ENCODE data around the gene SNX9. TPM values are rescaled to one million over a fixed set of nuclear protein-coding genes. Genes with fewer than 3 reads are reported as not detected.
A peak's percentile ranks its signal among the peaks of the same experiment; 100 is the strongest.
"Not testable (repeated sequence)": the region's sequence is repeated elsewhere in the genome, so short reads cannot be mapped to it uniquely, and the experiment has no call there.

Gene SNX9
- total RNA-seq, 2 experiments from 2014 or later, result 14.9 to 39.4 TPM

GRCh38 chr6:157830354-157831017 is 7.4 kb downstream of the SNX9 start:
- Mint-ChIP-seq H3K4me1 (peaks cover 40% of the 10 kb centered on the region), H3K36me3 (peaks cover 40% of the 10 kb centered on the region), H3K4me3 (no peak overlapping the region), H3K9me3 (ENCODE audit: low read depth) (peaks cover 4% of the 10 kb centered on the region), H3K27ac (no peak overlapping the region), H3K27me3 (no peaks in the 10 kb centered on the region)
- DNase-seq (no peak), ATAC-seq (peak; percentile 65)
- CTCF ChIA-PET, result interaction anchor here (1.6 kb wide), 1 partner anchor 42 kb away, joined by 3 read pairs; no protein-coding TSS in a partner anchor

- Mint-ChIP-seq H3K36me3 (peaks cover 40% of the 10 kb centered on the region), H3K4me1 (peaks cover 37% of the 10 kb centered on the region), H3K4me3 (no peak overlapping the region), H3K9me3 (ENCODE audit: low read depth) (peaks cover 4% of the 10 kb centered on the region), H3K27ac (no peak overlapping the region), H3K27me3 (no peaks in the 10 kb centered on the region)
- CTCF ChIA-PET, result interaction anchor here (1.6 kb wide), 1 partner anchor 42 kb away, joined by 3 read pairs; no protein-coding TSS in a partner anchor
- ATAC-seq (no peak), DNase-seq (no peak)
Measured at GRCh38 chr6:157831018-157831369, 7.9 kb downstream of the SNX9 start.

GRCh38 chr6:157831424-157832249 is 8.6 kb downstream of the SNX9 start:
- no peak for ATAC-seq
- Mint-ChIP-seq H3K4me3 (no peak overlapping the region), H3K27me3 (no peaks in the 10 kb centered on the region), H3K9me3 (ENCODE audit: low read depth) (peaks cover 4% of the 10 kb centered on the region), H3K36me3 (peaks cover 44% of the 10 kb centered on the region), H3K27ac (no peak overlapping the region), H3K4me1 (peaks cover 39% of the 10 kb centered on the region)
- no peak for DNase-seq
- CTCF ChIA-PET, result interaction anchor here (1.6 to 2.4 kb wide), 2 partner anchors 41 to 42 kb away, joined by 3 to 6 read pairs; no protein-coding TSS in a partner anchor

DNA sequence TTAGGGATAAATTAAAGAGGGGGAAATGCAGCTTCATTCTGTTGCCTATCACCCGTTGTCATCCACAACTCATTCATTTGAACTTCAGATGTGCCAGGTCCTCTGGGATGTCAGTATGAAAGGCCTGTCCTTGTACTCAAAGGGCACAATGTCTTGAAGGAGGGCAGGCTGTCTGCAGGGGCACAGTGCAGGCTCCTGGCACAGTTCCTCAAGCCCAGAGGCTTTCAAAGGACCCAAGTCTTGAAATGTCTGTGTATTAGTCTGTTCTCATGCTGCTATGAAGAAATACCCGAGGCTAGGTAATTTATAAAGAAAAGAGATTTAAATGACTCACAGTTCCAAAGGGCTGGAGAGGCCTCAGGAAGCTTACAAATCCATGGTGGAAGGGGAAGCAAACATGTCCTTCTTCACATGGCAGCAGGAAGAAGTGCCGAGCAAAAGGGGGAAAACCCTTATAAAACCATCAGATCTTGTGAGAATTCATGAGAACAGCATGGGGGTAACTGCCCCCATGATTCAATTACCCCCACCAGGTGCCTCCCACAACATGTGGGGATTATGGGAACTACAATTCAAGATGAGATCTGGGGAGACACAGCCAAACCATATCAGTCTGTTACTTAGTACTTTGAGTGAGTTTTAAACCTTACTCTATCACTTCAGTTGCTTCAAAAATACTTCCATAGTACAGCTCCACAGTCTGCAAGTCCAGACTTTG is 9.4 kb downstream of the SNX9 start:
- H3K27me3 Mint-ChIP-seq, result no peaks in the 10 kb centered on the region
- no peak overlapping the region for H3K4me3 Mint-ChIP-seq
- H3K4me1 Mint-ChIP-seq, result peaks cover 41% of the 10 kb centered on the region
- CTCF ChIA-PET, result interaction anchor here (2.4 kb wide), 1 partner anchor 41 kb away, joined by 6 read pairs; no protein-coding TSS in a partner anchor
- DNase-seq (no peak), ATAC-seq (no peak)
- H3K27ac Mint-ChIP-seq, result no peak overlapping the region
- peaks cover 4% of the 10 kb centered on the region for H3K9me3 Mint-ChIP-seq (ENCODE audit: low read depth)
- peaks cover 47% of the 10 kb centered on the region for H3K36me3 Mint-ChIP-seq

GRCh38 chr6:157834549-157834948 is 11.5 kb downstream of the SNX9 start:
- no peak for DNase-seq
- no peak overlapping the region for H3K27ac Mint-ChIP-seq
- H3K4me3 Mint-ChIP-seq, result no peak overlapping the region
- CTCF ChIA-PET, result interaction anchor here (1.4 kb wide), 1 partner anchor 34 kb away, joined by 3 read pairs; no protein-coding TSS in a partner anchor
- H3K9me3 Mint-ChIP-seq (ENCODE audit: low read depth), result peaks cover 4% of the 10 kb centered on the region
- no peak for ATAC-seq
- no peaks in the 10 kb centered on the region for H3K27me3 Mint-ChIP-seq
- H3K4me1 Mint-ChIP-seq, result peaks cover 38% of the 10 kb centered on the region
- H3K36me3 Mint-ChIP-seq, result peaks cover 43% of the 10 kb centered on the region

DNA sequence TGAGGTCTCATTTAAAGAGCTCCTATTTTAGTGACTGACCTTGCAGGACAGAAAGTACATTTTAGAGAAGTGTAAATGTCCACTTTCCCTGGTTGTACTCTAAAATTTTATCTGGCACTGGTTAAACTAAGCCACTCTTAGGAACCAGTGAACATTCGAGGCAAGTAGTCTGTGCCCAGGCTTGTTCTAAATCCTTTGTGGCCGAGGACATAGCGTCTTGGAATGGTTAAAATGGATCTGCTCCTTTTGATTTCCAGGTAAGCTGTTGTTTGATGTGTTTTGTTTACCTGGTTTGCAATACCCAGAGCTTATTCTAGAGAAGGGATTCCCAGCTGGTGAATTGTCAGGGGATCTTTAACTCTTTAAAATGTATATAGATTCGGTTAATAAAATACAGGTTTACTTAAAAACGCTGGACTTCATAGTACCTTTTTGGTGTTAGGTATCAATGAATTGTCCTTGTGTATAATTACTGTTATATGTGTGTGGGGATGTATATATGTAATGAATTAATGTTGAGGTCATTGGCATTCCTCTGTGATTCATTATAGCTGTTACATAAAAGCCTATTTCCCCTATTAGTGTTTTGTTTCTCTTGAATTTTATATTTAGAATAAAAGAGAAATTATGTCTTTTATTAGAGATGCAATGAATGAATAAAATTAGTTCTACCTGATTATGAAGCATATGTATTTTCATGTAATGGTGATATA is 15.8 kb downstream of the SNX9 start:
- CTCF ChIA-PET, result interaction anchor here (1.1 kb wide), 1 partner anchor 11 kb away, joined by 3 read pairs; no protein-coding TSS in a partner anchor
- H3K9me3 Mint-ChIP-seq (ENCODE audit: low read depth), result no peaks in the 10 kb centered on the region
- peaks cover 18% of the 10 kb centered on the region for H3K36me3 Mint-ChIP-seq
- H3K4me1 Mint-ChIP-seq, result peaks cover 22% of the 10 kb centered on the region
- DNase-seq (no peak), ATAC-seq (no peak)
- no peak overlapping the region for H3K27ac Mint-ChIP-seq
- no peak overlapping the region for H3K4me3 Mint-ChIP-seq
- H3K27me3 Mint-ChIP-seq, result no peaks in the 10 kb centered on the region

DNA sequence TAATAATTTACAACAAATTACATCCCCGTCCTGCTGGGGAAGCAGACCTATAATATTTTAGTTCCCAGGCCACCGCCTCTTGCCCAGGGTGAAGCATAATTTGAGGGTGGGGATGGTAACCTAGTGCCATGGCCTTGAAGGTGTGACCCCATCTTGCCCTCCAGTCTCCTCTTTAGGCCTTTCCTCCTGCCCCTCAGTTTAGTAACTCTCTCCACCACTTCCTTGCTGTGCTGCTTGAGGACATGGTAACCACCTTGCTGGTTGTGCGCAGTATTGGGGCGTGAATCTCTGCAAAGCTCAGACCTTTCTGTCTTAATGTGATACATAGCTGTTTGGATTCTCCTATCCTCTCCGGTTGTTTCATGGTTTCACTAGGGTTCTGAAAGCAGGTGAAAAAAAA is 16.6 kb downstream of the SNX9 start:
- Mint-ChIP-seq H3K27me3 (no peaks in the 10 kb centered on the region), H3K4me3 (no peak overlapping the region), H3K36me3 (peaks cover 19% of the 10 kb centered on the region), H3K27ac (no peak overlapping the region), H3K4me1 (peaks cover 23% of the 10 kb centered on the region), H3K9me3 (ENCODE audit: low read depth) (no peaks in the 10 kb centered on the region)
- ATAC-seq, result no peak
- CTCF ChIA-PET, result no interaction called here
- DNase-seq, result no peak

GRCh38 chr6:157840261-157840660 is 17.2 kb downstream of the SNX9 start:
- Mint-ChIP-seq H3K27me3 (no peaks in the 10 kb centered on the region), H3K27ac (no peak overlapping the region), H3K36me3 (peaks cover 18% of the 10 kb centered on the region), H3K4me3 (no peak overlapping the region), H3K4me1 (peaks cover 23% of the 10 kb centered on the region), H3K9me3 (ENCODE audit: low read depth) (no peaks in the 10 kb centered on the region)
- DNase-seq, result no peak
- no peak for ATAC-seq
- CTCF ChIA-PET, result interaction anchor here (1.1 kb wide), 1 partner anchor 33 kb away, joined by 4 read pairs; no protein-coding TSS in a partner anchor

DNA sequence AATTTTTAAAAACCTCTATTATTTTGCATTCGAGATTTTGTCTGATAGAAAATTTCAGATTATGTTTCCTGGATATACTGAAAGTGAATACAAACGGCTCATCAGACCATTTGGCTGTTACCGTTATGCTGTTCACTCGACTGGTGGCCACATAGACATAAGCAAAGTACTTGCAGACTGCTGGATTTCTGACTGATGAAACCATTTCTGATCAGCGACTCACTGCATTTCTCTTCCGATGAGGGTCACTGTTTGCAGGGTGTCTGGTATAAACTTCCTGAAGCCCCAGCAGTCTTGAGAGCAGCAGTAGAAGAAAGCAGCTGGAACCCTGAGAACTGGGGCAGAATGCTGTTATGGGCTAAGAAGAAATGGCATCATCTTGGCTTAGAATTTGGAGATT is 17.7 kb downstream of the SNX9 start:
- Mint-ChIP-seq H3K4me1 (peaks cover 27% of the 10 kb centered on the region), H3K27ac (no peak overlapping the region), H3K9me3 (ENCODE audit: low read depth) (no peaks in the 10 kb centered on the region), H3K27me3 (no peaks in the 10 kb centered on the region), H3K4me3 (no peak overlapping the region), H3K36me3 (peaks cover 16% of the 10 kb centered on the region)
- no peak for ATAC-seq
- no peak for DNase-seq
- CTCF ChIA-PET, result interaction anchor here (1.1 kb wide), 1 partner anchor 33 kb away, joined by 4 read pairs; no protein-coding TSS in a partner anchor

DNA sequence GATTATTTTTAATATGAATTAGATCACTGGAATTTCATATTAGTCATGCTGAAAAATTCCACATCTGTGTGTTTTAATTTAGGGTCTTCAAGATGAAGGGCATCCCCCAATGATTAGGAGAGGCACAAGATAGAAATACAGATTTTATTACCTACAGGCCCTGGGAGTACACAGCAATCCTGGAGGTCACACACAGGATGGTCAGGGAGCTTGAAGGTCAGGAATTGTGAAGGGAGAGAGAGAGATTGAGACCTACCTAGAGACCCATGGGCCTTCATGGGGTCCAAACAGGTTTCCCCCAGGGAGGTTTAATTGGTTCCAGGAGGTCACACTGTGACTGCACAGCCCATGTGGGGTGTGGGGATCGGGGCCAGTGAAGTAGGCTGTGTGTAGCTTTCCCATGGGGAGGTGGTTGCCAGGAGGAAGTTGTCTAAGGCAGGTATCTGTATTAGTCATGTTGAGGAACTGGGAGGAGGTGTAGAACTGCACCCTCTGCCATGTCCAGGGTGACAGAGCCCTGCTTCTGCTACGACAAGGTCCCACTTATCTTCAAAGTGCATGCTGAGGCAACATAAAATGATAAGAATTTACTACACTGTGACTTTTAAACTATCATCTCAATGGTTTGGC is 18.3 kb downstream of the SNX9 start:
- Mint-ChIP-seq H3K36me3 (peaks cover 13% of the 10 kb centered on the region), H3K4me1 (peaks cover 31% of the 10 kb centered on the region), H3K27ac (no peak overlapping the region), H3K27me3 (no peaks in the 10 kb centered on the region), H3K4me3 (no peak overlapping the region), H3K9me3 (ENCODE audit: low read depth) (no peaks in the 10 kb centered on the region)
- peak; percentile 47 for ATAC-seq
- DNase-seq, result no peak
- CTCF ChIA-PET, result interaction anchor here (1.1 kb wide), 1 partner anchor 32 kb away, joined by 4 read pairs; no protein-coding TSS in a partner anchor

- H3K4me1 Mint-ChIP-seq, result peaks cover 29% of the 10 kb centered on the region
- H3K36me3 Mint-ChIP-seq, result peaks cover 9% of the 10 kb centered on the region
- H3K4me3 Mint-ChIP-seq, result no peak overlapping the region
- no peak overlapping the region for H3K27ac Mint-ChIP-seq
- ATAC-seq (no peak), DNase-seq (no peak)
- H3K9me3 Mint-ChIP-seq (ENCODE audit: low read depth), result no peaks in the 10 kb centered on the region
- H3K27me3 Mint-ChIP-seq, result no peaks in the 10 kb centered on the region
- CTCF ChIA-PET, result interaction anchor here (1.4 kb wide), 1 partner anchor 31 kb away, joined by 3 read pairs; no protein-coding TSS in a partner anchor
Measured at GRCh38 chr6:157842212-157842611, 19.2 kb downstream of the SNX9 start.

DNA sequence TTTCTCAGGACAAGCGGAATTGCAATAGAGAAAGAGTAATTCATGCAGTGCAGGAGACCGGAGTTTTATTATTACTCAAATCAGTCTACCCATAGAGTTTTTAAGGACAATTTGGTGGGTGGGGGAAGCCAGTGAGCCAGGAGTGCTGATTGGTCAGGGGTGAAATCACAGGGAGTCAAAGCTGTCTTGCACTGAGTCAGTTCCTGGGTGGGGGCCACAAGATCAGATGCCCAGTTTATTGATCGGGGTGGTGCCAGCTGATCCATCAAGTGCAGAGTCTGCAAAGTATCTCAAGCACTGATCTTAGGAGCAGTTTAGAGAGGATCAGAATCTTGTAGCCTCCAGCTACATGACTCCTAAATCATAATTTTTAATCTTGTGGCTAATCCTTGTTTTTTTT is 21.1 kb downstream of the SNX9 start:
- not testable (repeated sequence) for H3K27me3 Mint-ChIP-seq; DNase-seq; ATAC-seq; H3K9me3 Mint-ChIP-seq (ENCODE audit: low read depth); H3K4me3 Mint-ChIP-seq; H3K27ac Mint-ChIP-seq
- CTCF ChIA-PET, result interaction anchor here (1.2 to 1.7 kb wide), 2 partner anchors 29 to 182 kb away, joined by 3 read pairs; no protein-coding TSS in a partner anchor
- Mint-ChIP-seq H3K4me1 (peaks cover 35% of the 10 kb centered on the region), H3K36me3 (peaks cover 12% of the 10 kb centered on the region)

Measured in activated CD8-positive, alpha-beta memory T cell treated with anti-CD3 and anti-CD28 coated beads, Interleukin-2, amount 10 ng/mL, durations not matched to agents 7 days and 5 days (primary cell).